Subcutaneous adipose tissue (tissue), 4 donors: ENCODE results near the gene ITSN1. TPM values are rescaled to one million over a fixed set of nuclear protein-coding genes. Genes with fewer than 3 reads are reported as not detected.

Source experiments
- total RNA-seq, 4 donors: library from RNA; depleted of rRNA; stranded (reverse); fragments of >200 nt; gene quantifications; one replicate each; pipeline ENCODE4 v1.1.0, GENCODE V29; 2016
- TF ChIP-seq, protein P1 (sequence below): fragments of 450-650 bp; IDR thresholded peaks from one replicate; pipeline ENCODE4 v1.5.1; 2016; ENCODE audit warnings: low read depth, mild to moderate bottlenecking, control low read depth, antibody characterized with exemption, moderate library complexity

Gene ITSN1
- total RNA-seq, 4 donors from 2014 or later, result 110 to 241 (median 116) TPM

DNA sequence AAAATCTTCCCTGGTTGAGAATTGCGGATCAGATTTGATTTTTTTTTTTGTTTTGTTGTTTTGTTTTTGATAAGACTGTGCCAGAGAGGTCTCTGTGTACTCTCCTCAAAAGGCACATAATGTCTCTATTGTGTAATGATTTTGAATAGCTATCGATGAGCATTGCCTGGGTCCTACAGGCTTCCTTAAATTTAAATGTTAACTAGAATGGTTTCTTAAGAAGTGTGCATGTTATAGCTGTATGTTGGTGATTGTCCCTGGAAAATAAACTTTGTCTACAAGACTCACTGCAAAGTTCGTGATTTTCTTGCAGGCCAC lies 121.2 kb downstream of the ITSN1 start:
- TF ChIP-seq, protein P1, sequence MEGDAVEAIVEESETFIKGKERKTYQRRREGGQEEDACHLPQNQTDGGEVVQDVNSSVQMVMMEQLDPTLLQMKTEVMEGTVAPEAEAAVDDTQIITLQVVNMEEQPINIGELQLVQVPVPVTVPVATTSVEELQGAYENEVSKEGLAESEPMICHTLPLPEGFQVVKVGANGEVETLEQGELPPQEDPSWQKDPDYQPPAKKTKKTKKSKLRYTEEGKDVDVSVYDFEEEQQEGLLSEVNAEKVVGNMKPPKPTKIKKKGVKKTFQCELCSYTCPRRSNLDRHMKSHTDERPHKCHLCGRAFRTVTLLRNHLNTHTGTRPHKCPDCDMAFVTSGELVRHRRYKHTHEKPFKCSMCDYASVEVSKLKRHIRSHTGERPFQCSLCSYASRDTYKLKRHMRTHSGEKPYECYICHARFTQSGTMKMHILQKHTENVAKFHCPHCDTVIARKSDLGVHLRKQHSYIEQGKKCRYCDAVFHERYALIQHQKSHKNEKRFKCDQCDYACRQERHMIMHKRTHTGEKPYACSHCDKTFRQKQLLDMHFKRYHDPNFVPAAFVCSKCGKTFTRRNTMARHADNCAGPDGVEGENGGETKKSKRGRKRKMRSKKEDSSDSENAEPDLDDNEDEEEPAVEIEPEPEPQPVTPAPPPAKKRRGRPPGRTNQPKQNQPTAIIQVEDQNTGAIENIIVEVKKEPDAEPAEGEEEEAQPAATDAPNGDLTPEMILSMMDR, result no peak

DNA sequence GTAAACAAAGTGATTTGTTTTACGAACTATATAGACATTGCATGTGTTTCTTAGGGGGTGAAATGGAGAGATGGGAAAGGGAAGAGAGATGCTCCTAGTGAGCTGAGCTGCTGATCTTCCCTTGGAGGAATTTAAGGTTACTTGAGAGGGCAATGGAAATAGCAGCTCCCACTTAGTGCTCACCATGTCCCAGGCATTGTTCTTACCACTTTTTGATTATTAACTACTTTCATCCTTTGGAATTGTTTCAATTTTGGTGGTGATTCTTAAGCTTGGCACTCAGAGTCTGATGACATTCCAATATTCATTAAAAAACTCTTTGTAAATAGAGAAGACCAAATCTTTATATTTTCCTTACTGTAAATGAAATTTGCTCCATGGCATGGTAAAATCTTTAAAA lies 124.9 kb downstream of the ITSN1 start:
- TF ChIP-seq, protein P1, result no peak

DNA sequence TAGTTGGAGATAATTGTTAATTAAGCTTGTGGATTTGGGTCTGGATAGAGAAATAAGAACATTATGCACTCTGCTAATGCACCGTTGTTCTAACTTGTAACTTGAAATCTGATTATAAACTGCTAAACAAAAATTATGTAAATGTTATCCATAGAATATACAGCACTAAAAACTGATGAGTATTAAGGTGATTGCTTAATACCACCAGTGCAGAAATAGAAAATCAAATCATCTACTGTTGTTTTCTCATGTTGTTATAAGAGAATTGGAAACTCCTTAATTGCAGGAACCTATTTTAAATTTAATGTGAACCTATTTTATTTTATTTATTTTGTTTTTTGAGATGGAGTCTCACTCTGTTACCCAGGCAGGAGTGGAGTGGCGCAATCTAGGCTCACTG lies 125.7 kb downstream of the ITSN1 start:
- TF ChIP-seq, protein P1, result no peak

DNA sequence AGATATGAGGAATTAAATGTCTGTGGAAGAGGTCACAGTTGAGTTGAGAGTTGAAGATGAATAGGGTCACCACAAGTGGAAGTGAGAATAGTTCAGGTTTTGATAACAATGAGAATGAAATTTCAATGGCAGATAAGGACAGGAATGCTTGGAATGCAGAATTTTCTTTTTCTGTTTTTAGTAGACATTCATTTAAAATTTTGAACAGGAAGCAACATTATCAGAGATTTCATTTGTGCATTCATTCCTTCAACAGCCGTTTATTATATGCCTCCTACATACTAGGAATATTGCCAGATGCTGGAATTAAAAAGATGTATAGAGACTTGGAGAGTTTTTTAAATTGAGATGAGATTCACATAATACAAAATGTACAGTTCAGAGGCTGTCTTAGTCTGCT lies 126.8 kb downstream of the ITSN1 start:
- TF ChIP-seq, protein P1, result no peak

DNA sequence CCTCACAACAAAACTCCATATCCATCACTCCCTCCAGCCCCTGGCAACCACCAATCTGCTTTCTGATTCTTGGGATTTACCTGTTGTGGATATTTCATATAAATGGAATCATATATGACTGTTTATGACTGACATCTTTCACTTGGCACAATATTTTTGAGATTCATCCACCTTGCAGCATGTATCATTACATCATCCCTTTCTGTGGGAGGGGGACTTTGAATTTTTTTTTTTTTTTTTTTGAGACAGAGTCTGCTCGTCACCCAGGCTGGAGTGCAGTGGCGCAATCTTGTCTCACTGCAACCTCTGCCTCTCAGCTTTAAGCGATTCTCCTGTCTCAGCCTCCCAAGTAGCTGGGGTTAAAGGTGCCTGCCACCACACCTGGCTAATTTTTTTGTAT lies 128.2 kb downstream of the ITSN1 start:
- TF ChIP-seq, protein P1, result no peak

DNA sequence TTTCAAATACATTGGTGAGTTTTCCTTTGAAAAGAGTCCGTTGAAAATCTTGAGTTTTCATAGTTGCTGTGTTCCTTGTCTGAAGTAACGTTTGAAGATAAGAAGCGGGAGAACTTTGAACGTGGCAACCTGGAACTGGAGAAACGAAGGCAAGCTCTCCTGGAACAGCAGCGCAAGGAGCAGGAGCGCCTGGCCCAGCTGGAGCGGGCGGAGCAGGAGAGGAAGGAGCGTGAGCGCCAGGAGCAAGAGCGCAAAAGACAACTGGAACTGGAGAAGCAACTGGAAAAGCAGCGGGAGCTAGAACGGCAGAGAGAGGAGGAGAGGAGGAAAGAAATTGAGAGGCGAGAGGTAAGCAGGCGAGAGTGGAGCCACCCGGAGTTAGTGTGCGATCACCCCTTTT lies 129.7 kb downstream of the ITSN1 start:
- TF ChIP-seq, protein P1, result no peak

DNA sequence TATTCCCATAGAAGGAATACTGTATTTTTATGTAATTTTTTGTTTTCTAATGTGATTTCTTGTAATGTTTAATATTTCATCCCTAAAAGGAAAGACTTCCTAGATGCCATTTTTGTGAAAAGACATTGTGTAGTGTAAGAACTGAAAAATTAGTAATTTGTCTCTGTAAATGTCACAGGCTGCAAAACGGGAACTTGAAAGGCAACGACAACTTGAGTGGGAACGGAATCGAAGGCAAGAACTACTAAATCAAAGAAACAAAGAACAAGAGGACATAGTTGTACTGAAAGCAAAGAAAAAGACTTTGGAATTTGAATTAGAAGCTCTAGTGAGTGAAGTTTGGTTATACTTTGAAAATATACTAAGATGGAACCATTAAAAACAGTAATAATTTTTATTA lies 132.2 kb downstream of the ITSN1 start:
- TF ChIP-seq, protein P1, result no peak
